K562 (cell line): ENCODE results near the gene TRMT1. TPM values are rescaled to one million over a fixed set of nuclear protein-coding genes. Genes with fewer than 3 reads are reported as not detected.
A peak's percentile ranks its signal among the peaks of the same experiment; 100 is the strongest.

Source experiments
- ATAC-seq: fragments of 200-7000 bp; cut with Tn5 transposase; 3 replicates; pipeline ENCODE4 v1.9.1; 2020; ENCODE audit warnings: moderate library complexity
- BruUV-seq: library from RNA; stranded (reverse); fragments of 400-500 nt; replicated peaks from 2 replicates; lab custom pipeline; 2021; lab: Mats Ljungman, UMichigan
- CTCF ChIA-PET: fragments of 300-600 bp; formaldehyde crosslinking; extraction: SDS; loops from one replicate; lab custom pipeline; 2021; ENCODE audit warnings: low intra/inter-chr PET ratio; lab: Yijun Ruan, JAX
- POLR2A ChIA-PET: fragments of 300-600, 350-650 bp; sonication (Branson Sonifier 250); formaldehyde crosslinking; extraction: SDS; loops from one replicate; lab custom pipeline; 2021; ENCODE audit warnings: antibody characterized with exemption, inconsistent platforms; lab: Yijun Ruan, JAX
- DNase-seq, 4 experiments: peaks; one replicate each; pipeline versions ENCODE4 v3.0.0 to v3.0.0-alpha.2; 2011 to 2018; ENCODE audit warnings: low spot score in 3 of 4, mixed read lengths in 3 of 4; ENCODE audit errors: extremely low read depth in 1 of 4
- FAIRE-seq: peaks from 2 replicates; lab custom pipeline; 2011; peaks lifted over from hg19 to GRCh38; lab: Jason Lieb, UNC
- H2AFZ ChIP-seq: 2 replicates; pipeline ENCODE4 v1.6.0; 2011; ENCODE audit warnings: low read depth, low read length, control low read depth, inconsistent platforms
- H3K27ac ChIP-seq: fragments of 200-600 bp; 3 replicates; pipeline ENCODE4 v1.8.0; 2011; ENCODE audit warnings: low read depth, mild to moderate bottlenecking, control low read depth, inconsistent platforms, low read length, moderate library complexity, mixed read lengths; ENCODE audit errors: extremely low read depth
- H3K27me3 ChIP-seq, 2 experiments: fragments of 300-600 bp in 1 of 2; 2 replicates in 1 of 2; 3 replicates in 1 of 2; pipeline versions ENCODE4 v1.6.0 to v1.8.0; 2011; ENCODE audit warnings: inconsistent platforms in 2 of 2, low read length in 2 of 2, mild to moderate bottlenecking in 1 of 2, mixed read lengths in 1 of 2, moderate library complexity in 1 of 2; ENCODE audit not compliant: control insufficient read depth in 2 of 2, insufficient read depth in 2 of 2
- H3K36me3 ChIP-seq: fragments of 300-600 bp; 3 replicates; pipeline ENCODE4 v1.8.0; 2011; ENCODE audit warnings: mild to moderate bottlenecking, low read length, inconsistent platforms; ENCODE audit not compliant: control insufficient read depth, insufficient read depth
- H3K4me1 ChIP-seq, 2 experiments: fragments of 200-600 bp in 1 of 2; replicated peaks in 1 of 2; 2 replicates in 1 of 2; 3 replicates in 1 of 2; pipeline versions ENCODE4 v1.5.1 to v1.8.0; 2011; ENCODE audit warnings: inconsistent platforms in 2 of 2, low read length in 2 of 2, mild to moderate bottlenecking in 1 of 2, mixed read lengths in 1 of 2, moderate library complexity in 1 of 2; ENCODE audit not compliant: control insufficient read depth in 2 of 2, insufficient read depth in 2 of 2
- H3K4me2 ChIP-seq: 2 replicates; pipeline ENCODE4 v1.6.1; 2011; ENCODE audit warnings: low read length, control low read depth, inconsistent platforms, mixed read lengths; ENCODE audit not compliant: insufficient read depth
- H3K4me3 ChIP-seq: fragments of 200-600 bp; sonication (generic), shearing (Covaris generic); 2 replicates; pipeline ENCODE4 v1.5.1; 2016; ENCODE audit warnings: control low read depth, inconsistent platforms
- H3K79me2 ChIP-seq: fragments of 200-600 bp; 3 replicates; pipeline ENCODE4 v1.8.0; 2011; ENCODE audit warnings: low read length, inconsistent platforms; ENCODE audit not compliant: control insufficient read depth, insufficient read depth
- H3K9ac ChIP-seq, 2 experiments: 2 replicates each; pipeline versions ENCODE4 v1.6.0 to v1.6.1; 2011; ENCODE audit warnings: low read depth in 2 of 2, low read length in 2 of 2, control low read depth in 1 of 2, inconsistent platforms in 1 of 2, mild to moderate bottlenecking in 1 of 2, mixed read lengths in 1 of 2; ENCODE audit not compliant: insufficient read depth in 1 of 2
- H3K9me1 ChIP-seq: one replicate; pipeline ENCODE4 v1.6.0; 2011; ENCODE audit warnings: inconsistent platforms, mild to moderate bottlenecking, low read length, moderate library complexity; ENCODE audit not compliant: control insufficient read depth, insufficient read depth
- H3K9me3 ChIP-seq: replicated peaks from 2 replicates; pipeline ENCODE4 v1.5.1; 2011; ENCODE audit warnings: low read depth, low read length, inconsistent platforms; ENCODE audit not compliant: control insufficient read depth, insufficient read depth
- H4K20me1 ChIP-seq: replicated peaks from 2 replicates; pipeline ENCODE4 v1.6.1; 2011; ENCODE audit warnings: low read length, inconsistent platforms, mixed read lengths; ENCODE audit not compliant: control insufficient read depth, insufficient read depth
- ATF1 ChIP-seq, 2 experiments: fragments of 450-650 bp in 1 of 2; IDR thresholded peaks; 2 replicates each; pipeline ENCODE4 v1.6.1; 2016; ENCODE audit warnings: missing compliant biosample characterization in 1 of 2, missing genetic modification characterization in 1 of 2
- ATF6 ChIP-seq: sonication (generic); formaldehyde crosslinking; IDR thresholded peaks from 2 replicates; pipeline ENCODE4 v1.4.0; 2020; ENCODE audit warnings: mild to moderate bottlenecking, missing genetic modification reagents
- CBX8 ChIP-seq: fragments of 200-600 bp; sonication (generic); IDR thresholded peaks from 2 replicates; pipeline ENCODE4 v1.6.1; 2012; ENCODE audit warnings: borderline replicate concordance, mixed run types, low read depth, mild to moderate bottlenecking, moderate library complexity, mixed read lengths, low read length, control low read depth, inconsistent platforms; ENCODE audit not compliant: poor library complexity, severe bottlenecking; ENCODE audit errors: extremely low read depth
- CTBP1 ChIP-seq: fragments of 450-650 bp; IDR thresholded peaks from 2 replicates; pipeline ENCODE4 v1.6.1; 2016; ENCODE audit warnings: borderline replicate concordance
- ELK1 ChIP-seq: sonication (generic); formaldehyde crosslinking; IDR thresholded peaks from 2 replicates; pipeline ENCODE4 v1.8.1; 2022; ENCODE audit warnings: missing genetic modification reagents
- FOXA3 ChIP-seq, 2 experiments: fragments of 450-650 bp in 1 of 2; sonication (generic) in 1 of 2; formaldehyde crosslinking; IDR thresholded peaks in 1 of 2; conservative IDR thresholded peaks in 1 of 2; 2 replicates each; pipeline versions ENCODE4 v1.4.0 to v1.8.0; 2020 to 2022; ENCODE audit warnings: mild to moderate bottlenecking in 2 of 2, missing genetic modification reagents in 1 of 2
- GABPA ChIP-seq: fragments of 200-800 bp; sonication (Bioruptor generic); conservative IDR thresholded peaks from 2 replicates; pipeline ENCODE4 v1.6.1; 2016; ENCODE audit warnings: low read depth, missing genetic modification characterization, missing compliant biosample characterization
- NCOR1 ChIP-seq: fragments of 450-650 bp; IDR thresholded peaks from 2 replicates; pipeline ENCODE4 v1.6.1; 2016; ENCODE audit warnings: mild to moderate bottlenecking, moderate library complexity
- PHB ChIP-seq: fragments of 250-450 bp; sonication (Bioruptor Pico); IDR thresholded peaks from 2 replicates; pipeline ENCODE4 v1.5.0; 2021
- RB1 ChIP-seq: fragments of 450-650 bp; IDR thresholded peaks from 2 replicates; pipeline ENCODE4 v1.6.1; 2017; ENCODE audit warnings: low read depth, mild to moderate bottlenecking
- RBM14 ChIP-seq: fragments of 200-400 bp; formaldehyde crosslinking; IDR thresholded peaks from 2 replicates; pipeline ENCODE4 v1.6.1; 2018; ENCODE audit warnings: low read depth, mild to moderate bottlenecking, low read length, moderate library complexity, borderline replicate concordance; ENCODE audit not compliant: insufficient read depth
- RCOR1 ChIP-seq, 2 experiments: IDR thresholded peaks; 2 replicates each; pipeline ENCODE4 v1.6.1; 2012; ENCODE audit warnings: low read depth in 2 of 2, low read length in 2 of 2, borderline replicate concordance in 1 of 2, improper control_type of control experiment in 1 of 2
- SPI1 ChIP-seq: IDR thresholded peaks from 2 replicates; pipeline ENCODE4 v1.6.1; 2011; ENCODE audit warnings: low read depth, low read length, control low read depth, borderline replicate concordance
- TAF1 ChIP-seq: IDR thresholded peaks from 2 replicates; pipeline ENCODE4 v1.6.1; 2011; ENCODE audit warnings: mild to moderate bottlenecking, low read length, moderate library complexity; ENCODE audit not compliant: insufficient read depth, control insufficient read depth, severe bottlenecking; ENCODE audit errors: extremely low read depth
- ZNF436 ChIP-seq: fragments of 250-450, 450-650 bp; sonication (Bioruptor Pico); formaldehyde crosslinking; IDR thresholded peaks from 2 replicates; pipeline ENCODE4 v1.7.0; 2020; ENCODE audit warnings: mild to moderate bottlenecking
- WGBS: fragments of 100-300 bp; shearing (Covaris generic); methylation state at CpG from one replicate; pipeline ENCODE4 v1.1.6; 2016; ENCODE audit warnings: low coverage, mixed read lengths; ENCODE audit not compliant: insufficient coverage; ENCODE audit errors: missing lambda C conversion rate; 5-methylcytosine and 5-hydroxymethylcytosine counted together
- in situ Hi-C: fragments of 300-500 bp; cut with MboI; formaldehyde crosslinking; loops from 4 replicates; pipeline ENCODE4 v1.15.0; 2018; ENCODE audit warnings: inconsistent platforms, mixed read lengths
- intact Hi-C: fragments of 100-400 bp; cut with micrococcal nuclease; formaldehyde crosslinking; loops from 2 replicates; pipeline ENCODE4 v1.14.2; 2022
- polyA plus RNA-seq, 8 experiments: library from polyadenylated mRNA; depleted of rRNA in 4 of 8; stranded (reverse) in 5 of 8; unstranded in 3 of 8; fragments of >200 nt; fragmentation: Nextera tagmentation in 2 of 8; fragmentation: Illumina TruSeq in 1 of 8; extraction: Ambion mirVana in 2 of 8; extraction: Trizol in 1 of 8; gene quantifications; 2 replicates each; pipeline versions ENCODE4 v1.2.1 to v1.2.3, GENCODE V29; 2011 to 2014; ENCODE audit warnings: inconsistent platforms in 1 of 8, missing spikeins in 1 of 8
- total RNA-seq, 7 experiments: library from RNA; depleted of rRNA in 6 of 7; stranded (reverse); fragments of >200 nt in 6 of 7; fragmentation: Illumina TruSeq in 2 of 7; extraction: Trizol in 2 of 7; gene quantifications; 2 replicates each; pipeline versions ENCODE4 v1.2.1 to v1.2.3, GENCODE V29; 2011 to 2021; ENCODE audit warnings: low replicate concordance in 1 of 7

TRMT1 gene
- total and polyA plus RNA-seq, 9 of the 15 experiments (the other 6 are each of a cell fraction or from before 2014, with no cell fraction given) = 5.8 to 158 (median 54.3) TPM

GRCh38 chr19:13150187-13150930 lies 33.8 kb upstream of the TRMT1 start, which contains the start of the genes IER2 and STX10 (continued):
- TF ChIP-seq ELK1 (no peak), ATF6 (CRISPR knock-in tag) (peak; percentile 77), NCOR1 (peak; percentile 53)

GRCh38 chr19:13149628-13150186 lies 33.2 kb upstream of the TRMT1 start:
- DNase-seq = peak in 1 of 4 experiments; percentile 51
- Histone ChIP-seq H3K4me3 (peak overlapping the region; percentile 97), H3K79me2 (peaks cover 53% of the 10 kb centered on the region), H3K9me1 (no peaks in the 10 kb centered on the region), H3K9ac (peak overlapping the region; percentile 91 to 96), H3K9me3 (no peaks in the 10 kb centered on the region), H3K4me2 (peak overlapping the region; percentile 87), H3K4me1 (peaks cover 5 to 58% of the 10 kb centered on the region in 2 experiments; a peak in 4 of 5 replicates), H4K20me1 (peaks cover 16% of the 10 kb centered on the region), H3K36me3 (peaks cover 18% of the 10 kb centered on the region; the same call in 1 of the 3 replicates), H2AFZ (peak overlapping the region; percentile 81), H3K27ac (peak overlapping the region; percentile 84; the same call in 2 of the 3 replicates), H3K27me3 (no peaks in the 10 kb centered on the region)
- FAIRE-seq = no peak
- CTCF ChIA-PET = no interaction called here
- no TSS peak for BruUV-seq
- in situ Hi-C loops = no loop called here
- ATAC-seq = no peak
- intact Hi-C loops = loop anchor here (2.0 to 5.0 kb wide), 3 partner anchors 31 to 47 kb away; partner anchors contain the start of genes LYL1 and NACC1
- POLR2A ChIA-PET = interaction anchor here (0.5 to 2.1 kb wide), 17 partner anchors 11 to 1824 kb away, joined by 3 to 17 read pairs (median 4); partner anchors contain the start of genes KLF1 and NACC1
- WGBS = 4% methylated on average over 35 of the region's 46 CpGs
- TF ChIP-seq PHB (no peak), ZNF436 (CRISPR knock-in tag) (no peak), CTBP1 (no peak), SPI1 (no peak), RBM14 (0 out of 2 replicates have a peak, but pooled peaks have one; percentile 62), FOXA3 (CRISPR knock-in tag; conservative IDR thresholded peaks at IDR 0.05 in 1 of 2, IDR thresholded peaks at IDR 0.05 in 1 of 2) (0 out of 4 replicates have a peak, but pooled peaks of 1 of the 2 experiments have one; percentile 30), TAF1 (no peak), RB1 (no peak), CBX8 (no peak), GABPA (tag) (0 out of 2 replicates have a peak, but pooled peaks have one; percentile 80), ATF1 (CRISPR knock-in tag; IDR thresholded peaks at IDR 0.05) (no peak), ATF1 (tag; IDR thresholded peaks at IDR 0.05) (no peak), RCOR1 (IDR thresholded peaks at IDR 0.05; ENCODE audit: borderline replicate concordance in 1 of 2, low read depth in 2 of 2, low read length in 2 of 2) (0 out of 4 replicates have a peak, but pooled peaks of 1 of the 2 experiments have one; percentile 25)
